Dendritic cell treated with granulocyte-macrophage colony-stimulating factor and Interleukin-4, amounts not matched to agents 40 ng/mL and 50 ng/mL, for 4 days (primary cell): ENCODE results near the gene BPHL.
"Not testable (repeated sequence)": the region's sequence is repeated elsewhere in the genome, so short reads cannot be mapped to it uniquely, and the experiment has no call there.

Source experiments
- H3K27ac Mint-ChIP-seq: one replicate; pipeline ENCODE4 v1.8.0; 2022; ENCODE audit warnings: mild to moderate bottlenecking, mixed read lengths
- H3K27me3 Mint-ChIP-seq: one replicate; pipeline ENCODE4 v1.8.0; 2022; ENCODE audit warnings: mild to moderate bottlenecking, mixed read lengths
- H3K36me3 Mint-ChIP-seq: one replicate; pipeline ENCODE4 v1.8.0; 2022; ENCODE audit warnings: low read depth, mixed read lengths
- H3K4me1 Mint-ChIP-seq: one replicate; pipeline ENCODE4 v1.8.0; 2022; ENCODE audit warnings: low read depth, mixed read lengths
- H3K4me3 Mint-ChIP-seq: one replicate; pipeline ENCODE4 v1.8.0; 2022; ENCODE audit warnings: mild to moderate bottlenecking, moderate library complexity, mixed read lengths
- H3K9me3 Mint-ChIP-seq: one replicate; pipeline ENCODE4 v1.8.0; 2022; ENCODE audit warnings: mixed read lengths
- intact Hi-C: fragments of 100-400 bp; cut with micrococcal nuclease; formaldehyde crosslinking; loops from one replicate; pipeline ENCODE4 v1.15.0; 2022

BPHL gene

DNA sequence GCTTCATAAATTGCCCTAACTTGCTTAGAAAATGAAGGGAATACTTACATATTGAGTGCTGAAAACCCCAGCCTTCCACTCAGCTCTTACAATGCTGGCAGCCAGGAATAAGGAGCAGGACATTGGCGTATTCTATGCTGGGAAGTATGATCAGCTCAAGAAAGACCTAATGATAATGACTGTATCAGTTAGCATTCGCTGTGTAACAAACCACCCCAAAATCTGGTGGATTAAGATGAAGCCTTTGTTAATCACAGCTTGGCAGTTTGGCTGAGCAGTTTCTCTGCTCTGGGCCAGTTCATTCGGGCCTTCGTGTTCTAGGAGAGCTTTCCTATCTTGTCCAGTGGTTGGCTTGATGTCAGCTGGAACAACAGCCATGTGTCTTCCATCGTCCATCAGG, 72.3 kb downstream of the BPHL start:
- Mint-ChIP-seq H3K27me3 (peaks cover 10% of the 10 kb centered on the region), H3K27ac (no peak overlapping the region), H3K36me3 (no peaks in the 10 kb centered on the region), H3K4me1 (no peaks in the 10 kb centered on the region), H3K4me3 (no peak overlapping the region), H3K9me3 (no peaks in the 10 kb centered on the region)
- intact Hi-C loops: no loop called here

DNA sequence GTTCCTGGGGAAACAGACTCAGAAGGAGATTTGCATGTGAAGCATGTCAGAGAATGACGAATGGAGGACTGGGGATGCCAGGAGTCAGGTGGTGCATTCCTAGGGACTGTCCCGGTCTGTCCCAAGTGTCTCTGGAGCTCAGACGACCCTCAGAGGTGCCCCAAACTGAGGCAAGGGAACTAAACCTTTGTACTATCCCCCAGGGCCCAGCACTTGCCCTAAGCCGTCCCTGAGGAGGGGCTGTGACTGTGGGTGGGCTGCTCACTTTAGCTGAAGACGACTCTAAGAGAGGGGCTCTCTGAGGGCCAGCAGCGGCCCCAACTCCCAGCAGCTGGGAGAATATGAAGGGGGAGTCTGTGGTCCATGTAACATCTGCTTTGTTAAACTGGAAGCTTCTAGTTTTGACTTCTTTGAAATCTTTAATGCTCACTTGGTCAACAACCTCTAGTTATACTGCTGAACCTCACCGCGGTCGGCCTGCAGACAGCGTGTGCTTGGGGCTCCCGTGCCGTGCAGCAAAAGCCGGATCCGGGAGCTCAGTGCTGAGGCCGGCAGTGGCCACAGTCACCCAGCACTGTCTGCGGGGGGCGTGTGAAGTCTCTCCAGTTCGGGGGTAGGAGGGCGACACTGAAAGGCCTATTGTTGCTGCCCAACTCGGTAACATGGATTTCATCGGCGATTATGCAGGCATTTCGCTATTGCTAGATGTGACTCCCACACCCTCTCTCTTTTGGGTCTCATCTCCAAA, 74.8 kb downstream of the BPHL start:
- Mint-ChIP-seq H3K27ac (no peak overlapping the region), H3K36me3 (no peaks in the 10 kb centered on the region), H3K9me3 (no peaks in the 10 kb centered on the region), H3K27me3 (peaks cover 7% of the 10 kb centered on the region), H3K4me1 (no peaks in the 10 kb centered on the region), H3K4me3 (no peak overlapping the region)
- intact Hi-C loops: no loop called here

DNA sequence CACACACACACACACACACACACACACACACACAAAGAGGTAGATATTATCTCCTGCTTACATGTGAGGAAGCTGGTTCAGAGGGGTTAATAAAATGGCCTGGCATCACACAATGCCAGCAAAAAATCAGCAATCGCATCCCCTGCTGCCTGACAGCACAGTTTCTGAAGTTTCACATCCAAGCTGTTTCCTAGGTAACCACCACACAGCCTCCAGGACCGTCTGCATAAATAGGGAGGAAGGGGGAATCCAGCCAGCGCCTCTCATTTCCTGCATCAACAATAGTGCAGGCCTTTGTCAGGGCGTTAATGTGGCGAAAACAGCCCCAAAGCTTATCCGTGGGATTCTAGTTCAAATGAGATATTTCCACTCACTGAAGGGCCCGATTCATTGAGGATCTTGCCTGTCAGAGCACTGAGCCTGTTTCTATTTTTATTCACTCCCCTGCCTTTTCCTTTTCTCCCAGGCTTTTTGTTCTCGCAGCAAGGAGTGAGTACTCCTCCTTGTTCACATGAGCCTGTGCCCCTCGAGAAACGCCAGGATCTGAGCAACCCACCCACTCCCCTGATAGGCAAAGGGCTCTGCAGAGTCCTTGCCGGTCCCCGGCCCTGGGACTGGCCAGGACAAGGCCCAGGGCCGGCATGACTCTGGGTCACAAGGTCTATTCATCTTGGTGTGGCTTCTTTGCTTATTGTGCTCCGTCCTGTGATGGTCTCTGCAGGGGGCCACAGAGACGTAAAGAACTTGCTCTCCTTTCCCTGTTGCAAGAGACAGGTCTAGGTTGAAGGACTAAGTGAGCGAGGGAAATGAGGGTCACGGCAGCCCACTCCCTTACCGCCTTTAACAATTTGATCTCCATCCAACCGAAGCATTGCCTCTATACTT, 76.3 kb downstream of the BPHL start:
- Mint-ChIP-seq H3K4me1 (no peaks in the 10 kb centered on the region), H3K9me3 (no peaks in the 10 kb centered on the region), H3K36me3 (no peaks in the 10 kb centered on the region), H3K27me3 (peaks cover 3% of the 10 kb centered on the region), H3K4me3 (no peak overlapping the region), H3K27ac (no peak overlapping the region)
- intact Hi-C loops: no loop called here

DNA sequence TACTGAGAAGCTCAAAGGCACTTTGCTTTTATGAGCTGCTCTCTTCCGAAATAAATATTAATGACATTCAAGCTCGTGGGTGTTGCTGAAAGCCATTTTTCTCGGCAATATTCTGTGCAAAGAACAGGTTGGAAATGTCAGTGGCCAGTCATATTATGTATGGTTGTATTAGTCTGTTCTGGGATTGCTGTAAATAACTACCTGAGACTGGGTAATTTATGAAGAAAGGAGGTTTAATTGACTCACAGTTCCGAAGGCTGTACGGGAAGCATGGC, 76.8 kb downstream of the BPHL start:
- Mint-ChIP-seq H3K9me3 (no peaks in the 10 kb centered on the region), H3K27me3 (peaks cover 7% of the 10 kb centered on the region), H3K4me3 (no peak overlapping the region), H3K36me3 (no peaks in the 10 kb centered on the region), H3K27ac (no peak overlapping the region), H3K4me1 (no peaks in the 10 kb centered on the region)
- intact Hi-C loops: no loop called here

DNA sequence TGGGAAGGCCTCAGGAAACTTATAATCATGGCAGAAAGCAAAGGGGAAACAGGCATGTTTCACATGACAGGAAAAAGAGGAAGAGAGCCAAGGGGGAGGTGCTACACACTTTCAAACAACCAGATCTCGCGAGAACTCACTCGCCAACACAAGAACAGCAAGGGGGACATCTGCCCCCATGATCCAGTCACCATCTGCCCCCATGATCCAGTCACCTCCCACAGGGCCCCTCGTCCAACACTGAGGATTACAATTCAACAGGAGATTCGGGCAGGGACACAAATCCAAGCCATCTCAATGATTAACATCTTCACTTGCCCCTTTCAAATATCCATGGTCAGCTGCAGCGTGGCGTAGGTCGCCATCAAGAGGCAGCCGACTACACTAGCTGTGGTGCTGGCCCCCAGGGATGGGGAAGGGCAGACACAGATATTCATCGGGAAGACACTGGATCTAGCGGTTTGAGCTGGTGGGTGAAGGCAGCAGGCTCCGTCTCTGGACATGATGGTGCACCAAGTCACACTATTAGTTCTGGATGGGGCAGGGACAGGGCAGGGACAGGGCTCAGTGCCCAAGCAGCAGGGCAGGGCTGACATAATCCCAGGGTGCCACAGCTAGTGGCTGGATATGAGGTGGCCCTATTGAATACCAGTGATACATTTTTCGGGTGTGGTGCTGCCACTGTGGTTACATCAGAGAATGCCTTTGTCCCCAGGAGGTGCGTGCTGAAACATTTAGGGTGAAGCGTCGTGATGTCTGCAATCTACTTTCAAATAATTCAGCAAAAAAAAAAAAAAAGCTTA, 77.4 kb downstream of the BPHL start:
- Mint-ChIP-seq H3K4me1 (no peaks in the 10 kb centered on the region), H3K9me3 (no peaks in the 10 kb centered on the region), H3K27ac (no peak overlapping the region), H3K36me3 (no peaks in the 10 kb centered on the region), H3K27me3 (peaks cover 6% of the 10 kb centered on the region), H3K4me3 (no peak overlapping the region)
- intact Hi-C loops: no loop called here

DNA sequence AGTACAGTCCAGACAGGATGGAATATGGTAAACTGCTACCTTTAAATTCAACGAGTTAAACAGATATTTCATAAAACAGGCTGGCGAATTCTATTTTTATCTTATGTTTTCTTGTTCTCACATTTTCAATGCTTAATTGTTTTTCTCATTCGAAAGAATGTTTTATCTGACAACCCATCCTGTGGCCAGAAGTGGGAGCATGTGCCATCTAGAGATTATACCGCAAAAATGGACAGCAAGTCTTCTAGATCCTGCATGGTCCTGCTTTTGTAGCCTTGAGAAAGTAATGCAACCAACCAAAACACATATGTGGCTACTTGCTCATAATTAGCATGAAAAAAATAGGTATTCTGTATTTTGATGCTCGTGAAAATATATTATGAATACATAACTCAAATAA, 78.3 kb downstream of the BPHL start:
- Mint-ChIP-seq H3K9me3 (no peaks in the 10 kb centered on the region), H3K4me3 (no peak overlapping the region), H3K27ac (no peak overlapping the region), H3K27me3 (peaks cover 6% of the 10 kb centered on the region), H3K4me1 (no peaks in the 10 kb centered on the region), H3K36me3 (no peaks in the 10 kb centered on the region)
- intact Hi-C loops: no loop called here

DNA sequence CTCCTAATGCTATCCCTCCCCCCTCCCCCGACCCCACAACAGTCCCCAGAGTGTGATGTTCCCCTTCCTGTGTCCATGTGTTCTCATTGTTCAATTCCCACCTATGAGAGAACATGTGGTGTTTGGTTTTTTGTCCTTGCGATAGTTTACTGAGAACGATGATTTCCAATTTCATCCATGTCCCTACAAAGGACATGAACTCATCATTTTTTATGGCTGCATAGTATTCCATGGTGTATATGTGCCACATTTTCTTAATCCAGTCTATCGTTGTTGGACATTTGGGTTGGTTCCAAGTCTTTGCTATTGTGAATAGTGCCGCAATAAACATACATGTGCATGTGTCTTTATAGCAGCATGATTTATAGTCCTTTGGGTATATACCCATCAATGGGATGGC, 79.2 kb downstream of the BPHL start:
- intact Hi-C loops, H3K4me3 Mint-ChIP-seq, H3K27ac Mint-ChIP-seq, H3K9me3 Mint-ChIP-seq, H3K4me1 Mint-ChIP-seq, H3K36me3 Mint-ChIP-seq: not testable (repeated sequence)
- H3K27me3 Mint-ChIP-seq: peaks cover 11% of the 10 kb centered on the region

DNA sequence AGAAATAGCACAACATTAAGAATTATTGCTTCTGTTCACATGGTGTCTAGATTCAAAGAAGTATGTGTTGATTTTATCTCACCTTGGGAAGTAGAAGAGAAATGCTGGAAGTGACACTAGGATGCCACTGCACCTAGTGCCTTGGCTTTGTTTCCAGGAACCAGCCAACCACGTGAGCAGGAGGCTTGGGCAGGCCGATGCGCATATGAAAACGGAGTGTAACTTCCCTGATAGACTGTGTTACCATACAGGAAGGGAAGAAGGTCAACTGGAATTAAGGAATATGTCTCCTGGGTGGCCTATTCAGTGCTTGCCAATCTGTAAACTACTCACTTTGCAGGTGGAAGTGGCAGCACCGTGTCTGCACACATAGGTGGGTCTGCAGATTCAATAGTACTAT, 80.9 kb downstream of the BPHL start:
- H3K27ac Mint-ChIP-seq: no peak overlapping the region

DNA sequence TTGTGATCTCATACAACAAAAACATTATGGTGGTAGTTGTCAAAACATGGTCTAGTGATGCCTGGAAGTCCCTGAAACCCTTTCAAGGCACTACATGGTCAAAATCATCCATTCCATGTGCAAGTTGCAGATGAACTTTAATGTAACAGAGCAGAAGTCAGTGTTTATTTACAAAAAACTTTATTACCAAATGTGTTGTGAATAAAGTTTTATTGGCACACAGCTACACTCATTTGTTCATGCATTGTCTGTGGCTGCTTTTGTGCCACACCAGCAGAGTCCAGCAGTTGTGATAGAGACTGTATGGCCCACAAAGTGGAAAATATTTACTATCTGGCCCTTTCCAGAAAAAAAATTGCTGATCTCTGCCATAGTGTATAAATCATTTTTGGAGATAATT, 82.2 kb downstream of the BPHL start:
- Mint-ChIP-seq H3K27me3 (peaks cover 21% of the 10 kb centered on the region), H3K9me3 (no peaks in the 10 kb centered on the region), H3K27ac (no peak overlapping the region), H3K36me3 (no peaks in the 10 kb centered on the region), H3K4me3 (no peak overlapping the region), H3K4me1 (no peaks in the 10 kb centered on the region)
- intact Hi-C loops: no loop called here

More for the DNA sequence above, 80.9 kb downstream of the BPHL start:
- Mint-ChIP-seq H3K9me3 (no peaks in the 10 kb centered on the region), H3K4me3 (no peak overlapping the region), H3K36me3 (no peaks in the 10 kb centered on the region), H3K27me3 (peaks cover 20% of the 10 kb centered on the region), H3K4me1 (no peaks in the 10 kb centered on the region)
- intact Hi-C loops: no loop called here

DNA sequence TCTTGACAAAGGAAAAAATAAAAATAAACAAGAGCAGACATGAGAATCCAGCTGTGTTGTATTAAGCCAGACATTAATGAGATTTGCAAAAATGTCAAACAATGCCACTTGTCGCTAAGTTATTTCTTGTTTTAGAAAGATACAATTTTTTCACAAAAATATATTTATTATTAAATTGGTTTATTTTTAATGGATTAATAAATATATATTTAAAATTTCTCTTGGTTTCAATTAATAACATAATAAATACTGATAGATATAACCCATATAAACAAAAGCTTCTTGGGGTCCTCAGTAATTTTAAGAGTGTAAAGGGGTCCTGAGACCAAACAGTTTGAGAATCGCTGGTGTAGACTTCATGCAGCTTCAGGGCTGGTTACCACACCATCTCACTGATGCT, 82.9 kb downstream of the BPHL start:
- H3K4me1 Mint-ChIP-seq: no peaks in the 10 kb centered on the region
- H3K4me3 Mint-ChIP-seq: no peak overlapping the region
- H3K27me3 Mint-ChIP-seq: peaks cover 23% of the 10 kb centered on the region
- no peak overlapping the region for H3K27ac Mint-ChIP-seq
- H3K9me3 Mint-ChIP-seq: no peaks in the 10 kb centered on the region
- intact Hi-C loops: no loop called here
- no peaks in the 10 kb centered on the region for H3K36me3 Mint-ChIP-seq
